ENCODE measurements around the gene FGGY.

GRCh38 chr1:59290193-59290949, 6.5 kb upstream of the FGGY start:
- no peak for TF ChIP-seq EZH2 (IDR thresholded peaks at IDR 0.05; ENCODE audit: borderline replicate concordance, low read depth, low read length, severe bottlenecking)
- TF ChIP-seq CTCF (IDR thresholded peaks at IDR 0.05; ENCODE audit: extremely low read depth in 1 of 2, insufficient read depth in 1 of 2, low read depth in 1 of 2, low read length in 2 of 2), result peak; percentile 44 to 54
- no peak for TF ChIP-seq GATA2 (IDR thresholded peaks at IDR 0.05; ENCODE audit: insufficient read depth, insufficient read length, low read depth, low read length)

Measured in endothelial cell of umbilical vein (primary cell).